ENCODE measurements around the gene STK10. TPM values are rescaled to one million over a fixed set of nuclear protein-coding genes. Genes with fewer than 3 reads are reported as not detected.
"Not testable (repeated sequence)": the region's sequence is repeated elsewhere in the genome, so short reads cannot be mapped to it uniquely, and the experiment has no call there.

STK10 gene
- total RNA-seq, 2 donors from 2014 or later = 16.1 to 23.2 TPM

- Histone ChIP-seq H3K9ac (ENCODE audit: low read depth in 2 of 2, low read length in 2 of 2) (no peak overlapping the region), H3K4me3 (no peak overlapping the region), H3K36me3 (no peaks in the 10 kb centered on the region), H3K9me3 (no peaks in the 10 kb centered on the region), H3K27ac (no peak overlapping the region), H3K4me1 (no peaks in the 10 kb centered on the region), H3K27me3 (no peaks in the 10 kb centered on the region)
- intact Hi-C loops (cut with DNase I) = no loop called here
- no peak for TF ChIP-seq CTCF (IDR thresholded peaks at IDR 0.05)
- DNase-seq = no peak
Measured at GRCh38 chr5:172029876-172030275, 158.1 kb downstream of the STK10 start.

GRCh38 chr5:172028167-172028566 lies 159.9 kb downstream of the STK10 start:
- no peak overlapping the region for H3K27ac ChIP-seq
- no peak overlapping the region for H3K4me3 ChIP-seq
- no peak for DNase-seq
- no peak overlapping the region for H3K9ac ChIP-seq (ENCODE audit: low read depth in 2 of 2, low read length in 2 of 2)
- TF ChIP-seq CTCF (IDR thresholded peaks at IDR 0.05) = no peak
- H3K27me3 ChIP-seq = no peaks in the 10 kb centered on the region
- no peaks in the 10 kb centered on the region for H3K9me3 ChIP-seq
- H3K36me3 ChIP-seq = no peaks in the 10 kb centered on the region
- intact Hi-C loops (cut with DNase I) = no loop called here
- H3K4me1 ChIP-seq = no peaks in the 10 kb centered on the region

GRCh38 chr5:172020110-172020786 lies 167.8 kb downstream of the STK10 start:
- H3K27ac ChIP-seq; H3K9ac ChIP-seq (ENCODE audit: low read depth in 2 of 2, low read length in 2 of 2); H3K27me3 ChIP-seq; DNase-seq; H3K9me3 ChIP-seq; intact Hi-C loops (cut with DNase I); H3K36me3 ChIP-seq; H3K4me3 ChIP-seq; H3K4me1 ChIP-seq: not testable (repeated sequence)

GRCh38 chr5:172015346-172015745 lies 172.7 kb downstream of the STK10 start:
- no peak overlapping the region for H3K4me3 ChIP-seq
- no peaks in the 10 kb centered on the region for H3K27me3 ChIP-seq
- TF ChIP-seq CTCF (IDR thresholded peaks at IDR 0.05) = no peak
- H3K9ac ChIP-seq (ENCODE audit: low read depth in 2 of 2, low read length in 2 of 2) = no peak overlapping the region
- no peaks in the 10 kb centered on the region for H3K4me1 ChIP-seq
- no peak for DNase-seq
- no peaks in the 10 kb centered on the region for H3K9me3 ChIP-seq
- intact Hi-C loops (cut with DNase I) = no loop called here
- no peaks in the 10 kb centered on the region for H3K36me3 ChIP-seq
- H3K27ac ChIP-seq = no peak overlapping the region

- no peaks in the 10 kb centered on the region for H3K27me3 ChIP-seq
- TF ChIP-seq CTCF (IDR thresholded peaks at IDR 0.05) = no peak
- H3K4me3 ChIP-seq = no peak overlapping the region
- no peaks in the 10 kb centered on the region for H3K9me3 ChIP-seq
- intact Hi-C loops (cut with DNase I) = no loop called here
- H3K36me3 ChIP-seq = no peaks in the 10 kb centered on the region
- no peak overlapping the region for H3K9ac ChIP-seq (ENCODE audit: low read depth in 2 of 2, low read length in 2 of 2)
- H3K4me1 ChIP-seq = peaks cover 5% of the 10 kb centered on the region
- no peak overlapping the region for H3K27ac ChIP-seq
- no peak for DNase-seq
Measured at GRCh38 chr5:172010278-172010677, 177.7 kb downstream of the STK10 start.

- Histone ChIP-seq H3K4me1 (peaks cover 5% of the 10 kb centered on the region), H3K36me3 (no peaks in the 10 kb centered on the region), H3K4me3 (no peak overlapping the region), H3K27me3 (no peaks in the 10 kb centered on the region), H3K9me3 (no peaks in the 10 kb centered on the region), H3K27ac (no peak overlapping the region), H3K9ac (ENCODE audit: low read depth in 2 of 2, low read length in 2 of 2) (no peak overlapping the region)
- no peak for TF ChIP-seq CTCF (IDR thresholded peaks at IDR 0.05)
- intact Hi-C loops (cut with DNase I) = no loop called here
- no peak for DNase-seq
Measured at GRCh38 chr5:172009536-172010270, 178.3 kb downstream of the STK10 start.

All from colonic mucosa (tissue), 4 donors.